Measurements from ENCODE around the gene IMMP1L.

The IMMP1L gene

DNA sequence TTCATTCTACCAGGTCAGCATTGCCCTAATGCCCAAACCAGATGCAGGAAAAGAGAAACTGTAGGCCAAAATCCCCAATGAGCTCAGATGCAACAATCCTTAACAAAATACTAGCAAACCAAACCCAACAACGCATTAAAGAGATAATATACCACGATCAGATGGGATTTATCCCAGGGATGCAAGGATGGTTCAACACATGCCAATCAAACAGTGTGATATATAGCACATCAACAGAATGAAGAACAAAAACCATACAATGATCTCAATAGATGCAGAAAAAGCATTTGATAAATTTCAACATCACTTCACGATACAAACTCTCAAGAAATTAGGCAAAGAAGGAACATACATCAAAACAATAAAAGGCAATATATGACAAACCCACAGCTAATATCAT is 45.0 kb downstream of the IMMP1L start:
- DNase-seq = no peak

- DNase-seq = no peak
These were observed 54.2 kb downstream of the IMMP1L start for GRCh38 chr11:31455177-31455576.

DNA sequence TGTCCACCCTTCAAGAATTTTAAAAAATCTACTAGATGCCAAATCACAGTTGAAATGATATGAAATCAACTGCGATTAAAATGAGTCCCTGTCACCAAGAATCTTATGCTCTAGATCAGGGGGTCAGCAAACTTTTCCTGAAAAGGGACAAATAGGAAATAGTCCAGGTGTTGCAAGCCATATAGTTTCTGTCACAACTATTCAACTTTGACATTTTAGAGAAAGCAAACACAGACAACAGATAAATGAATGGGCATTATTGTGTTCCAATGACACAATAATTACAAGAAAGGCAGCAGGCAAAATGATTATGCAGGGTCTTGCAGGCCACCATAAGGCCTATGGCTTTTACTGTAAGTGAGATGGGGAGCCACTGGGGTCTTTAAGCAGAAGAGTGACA is 58.6 kb downstream of the IMMP1L start:
- no peak for DNase-seq

GRCh38 chr11:31449040-31449439 is 60.4 kb downstream of the IMMP1L start:
- DNase-seq = no peak

DNA sequence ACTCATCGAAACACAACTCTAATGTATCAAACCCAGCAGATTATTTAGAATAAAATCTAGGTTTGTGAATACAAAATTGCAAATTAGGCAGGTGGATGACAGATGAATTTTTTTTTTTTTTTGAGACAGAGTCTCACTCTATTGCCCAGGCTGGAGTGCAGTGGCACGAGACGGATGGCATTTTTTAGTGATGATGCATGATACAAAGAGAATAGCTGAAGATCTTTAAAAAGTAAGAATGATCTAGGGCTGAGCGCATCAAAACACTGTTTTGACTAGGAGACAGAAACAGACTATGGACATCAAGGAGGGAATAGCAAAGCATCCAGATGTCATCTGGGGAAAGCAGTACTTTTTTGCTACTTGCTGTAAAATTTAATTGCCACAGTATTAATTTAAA is 63.8 kb downstream of the IMMP1L start:
- no peak for DNase-seq

DNA sequence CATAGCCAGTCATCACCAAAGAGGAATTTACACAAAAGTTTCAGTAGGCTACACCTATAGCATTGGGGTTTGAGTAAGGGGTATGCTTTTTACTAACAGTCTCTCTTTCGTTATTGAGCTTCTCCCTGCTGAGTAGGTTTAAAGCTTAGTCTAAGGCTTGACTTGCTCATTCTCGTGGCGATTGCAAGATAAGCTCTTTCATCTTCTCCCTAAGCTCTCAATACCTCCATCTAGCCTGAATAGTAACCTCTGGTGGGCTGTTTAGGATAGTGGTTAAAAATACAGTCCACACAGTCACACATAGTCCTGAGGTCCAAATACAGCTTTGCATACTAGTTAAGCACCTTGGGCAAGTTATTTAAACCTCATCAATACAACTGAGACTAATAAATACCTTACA is 65.6 kb downstream of the IMMP1L start:
- no peak for DNase-seq

- DNase-seq = no peak
These were observed 67.3 kb downstream of the IMMP1L start for GRCh38 chr11:31442086-31442485.

DNA sequence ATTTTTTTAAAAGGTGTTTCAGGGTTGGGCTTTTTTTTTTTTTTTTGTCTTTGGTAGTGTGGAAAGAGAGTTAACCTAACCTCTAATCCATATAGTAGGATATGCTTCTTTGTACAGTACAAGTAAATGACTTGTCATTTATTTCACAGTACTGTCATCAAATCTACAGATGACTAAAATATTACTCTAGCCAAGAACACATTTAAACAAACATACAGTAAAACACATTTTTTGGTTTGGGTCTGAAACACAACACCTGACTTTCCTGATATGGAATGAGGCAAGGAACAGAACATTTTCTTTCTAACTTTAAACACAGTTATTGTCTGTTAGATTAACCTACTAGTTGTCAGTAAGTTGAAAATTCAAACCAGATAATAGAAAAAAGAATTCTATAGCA is 68.1 kb downstream of the IMMP1L start:
- no peak for DNase-seq

GRCh38 chr11:31437742-31438435 is 71.5 kb downstream of the IMMP1L start:
- no peak for DNase-seq

DNA sequence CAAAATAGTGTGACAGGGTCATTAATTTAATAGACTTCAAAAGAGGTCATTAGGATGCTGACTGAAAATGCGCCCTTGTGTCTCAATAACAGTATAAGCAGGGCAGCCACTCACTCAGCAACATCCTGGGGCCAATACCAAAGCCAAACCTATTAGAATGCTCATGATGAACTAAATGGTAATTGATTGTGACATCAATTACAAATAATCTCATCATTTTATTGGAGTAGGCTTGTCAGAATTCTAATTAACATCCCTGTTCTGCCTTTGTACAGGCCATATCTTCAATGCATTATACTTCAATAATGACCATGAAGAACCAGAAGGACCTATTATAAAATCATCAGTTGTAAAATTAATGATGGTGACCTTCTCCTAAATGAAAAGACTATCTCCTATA is 75.6 kb downstream of the IMMP1L start:
- no peak for DNase-seq

DNA sequence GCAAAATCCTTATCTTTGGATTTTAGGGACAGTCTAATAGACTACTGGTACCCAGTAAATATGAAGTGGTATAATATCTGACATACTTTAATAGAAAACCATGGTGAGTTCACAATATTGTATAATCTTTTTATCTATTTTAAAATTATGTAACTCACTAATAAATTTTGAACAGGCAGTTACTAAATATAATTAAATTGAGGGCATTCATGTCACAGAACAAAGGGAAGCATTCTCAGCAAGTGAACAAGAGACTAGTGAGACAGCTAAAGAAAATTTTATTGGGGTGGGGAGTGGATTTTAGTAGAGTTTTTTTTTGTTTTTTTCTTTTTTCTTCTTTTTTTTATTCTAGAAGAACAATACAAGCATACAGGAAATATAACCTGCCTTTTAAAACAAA is 84.8 kb downstream of the IMMP1L start:
- DNase-seq = no peak

DNA sequence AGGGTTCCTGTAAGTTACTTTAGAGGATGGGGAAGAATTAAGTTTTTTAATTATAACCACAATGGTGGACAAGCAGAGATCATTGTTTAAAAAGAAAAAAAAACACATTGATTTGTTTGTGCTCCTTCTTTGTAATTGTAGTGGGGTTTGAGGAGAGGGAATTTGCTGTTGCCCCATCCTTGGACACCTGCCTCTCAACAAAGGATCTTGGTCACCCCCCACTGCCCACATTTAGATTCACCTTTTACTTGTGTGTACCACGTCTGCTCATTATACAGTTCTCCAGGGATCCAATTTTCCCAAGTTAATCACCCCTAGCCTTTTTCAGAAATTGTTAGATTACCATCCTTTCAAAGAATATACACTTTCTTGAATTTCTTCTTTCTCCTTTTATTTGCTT is 86.7 kb downstream of the IMMP1L start:
- no peak for DNase-seq

- DNase-seq = no peak
These were observed 87.6 kb downstream of the IMMP1L start for GRCh38 chr11:31421820-31422219.

DNA sequence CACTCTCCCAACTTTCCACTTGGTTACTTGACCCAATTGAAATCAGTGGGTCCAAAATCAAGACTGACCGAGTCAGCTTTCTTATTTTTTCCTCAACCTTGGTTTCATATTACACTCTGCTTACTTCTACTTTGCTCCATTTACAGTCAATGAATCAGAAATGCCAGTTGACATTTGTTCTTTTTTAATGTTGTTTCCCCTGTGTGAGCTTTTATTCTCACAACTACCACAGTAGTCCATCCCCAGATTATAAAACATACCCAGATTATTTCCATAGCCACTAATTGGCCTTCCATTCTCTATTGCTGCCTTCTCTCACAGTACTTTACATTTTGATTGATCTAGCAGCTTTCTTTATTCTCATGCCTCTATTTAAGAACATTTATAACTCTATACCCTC is 89.8 kb downstream of the IMMP1L start:
- no peak for DNase-seq

DNA sequence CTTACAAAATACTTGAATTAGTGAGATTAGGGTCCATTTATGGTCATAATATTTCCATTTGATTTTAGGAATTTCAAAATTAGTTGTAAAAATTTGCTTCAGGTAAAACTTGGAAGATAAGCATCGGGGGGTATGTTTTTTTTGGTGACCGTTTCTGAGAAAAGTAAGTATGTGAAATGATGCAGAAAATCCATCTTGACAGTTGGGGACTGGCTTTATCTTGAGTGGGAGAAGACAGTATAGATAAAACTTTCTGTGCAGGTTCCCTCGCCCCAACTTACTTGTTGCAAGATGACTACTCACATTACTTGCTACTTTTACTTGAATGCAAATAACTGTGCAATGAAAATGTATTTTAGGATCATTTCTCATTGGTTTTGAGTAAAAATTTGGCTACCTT is 90.3 kb downstream of the IMMP1L start:
- DNase-seq = no peak

DNA sequence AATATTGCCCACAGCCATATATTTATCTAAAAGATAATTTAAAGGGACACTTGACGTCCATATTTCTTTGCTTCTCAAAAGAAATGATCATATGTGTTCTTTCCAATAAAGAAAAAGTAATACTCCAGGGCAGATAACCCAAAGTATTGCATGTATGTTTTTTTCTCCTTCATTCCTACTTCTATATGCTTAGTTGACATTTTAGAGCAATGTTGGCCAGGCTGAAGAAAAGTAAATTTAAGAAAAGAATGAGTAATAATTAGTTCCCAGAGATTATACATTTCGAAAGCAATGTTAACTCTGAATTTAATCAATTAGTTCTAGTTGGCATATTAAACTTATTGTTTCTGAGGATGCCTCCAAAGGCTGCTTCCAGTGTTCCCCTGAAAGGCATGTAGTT is 91.6 kb downstream of the IMMP1L start:
- DNase-seq = no peak

- DNase-seq = no peak
These were observed 92.1 kb downstream of the IMMP1L start for GRCh38 chr11:31417357-31417756.

DNA sequence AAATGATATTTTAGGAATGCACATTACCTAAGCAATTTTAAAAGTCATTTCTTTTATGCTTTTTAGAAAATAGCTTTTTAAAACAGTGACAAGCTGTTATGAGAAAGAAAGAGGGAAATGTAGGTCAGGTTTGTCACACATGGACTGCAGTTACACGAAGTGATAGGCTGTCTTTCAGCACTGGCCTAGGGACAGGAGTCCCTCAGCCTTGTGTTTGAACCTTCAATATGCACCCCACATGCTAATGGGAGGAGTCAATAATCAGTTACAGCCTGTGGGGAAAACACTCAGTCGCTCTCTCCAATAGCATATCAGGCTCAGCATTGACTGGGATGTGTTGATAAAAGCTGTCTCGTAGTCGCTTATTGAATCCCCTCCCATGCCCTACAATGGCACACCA is 94.0 kb downstream of the IMMP1L start:
- DNase-seq = no peak

DNA sequence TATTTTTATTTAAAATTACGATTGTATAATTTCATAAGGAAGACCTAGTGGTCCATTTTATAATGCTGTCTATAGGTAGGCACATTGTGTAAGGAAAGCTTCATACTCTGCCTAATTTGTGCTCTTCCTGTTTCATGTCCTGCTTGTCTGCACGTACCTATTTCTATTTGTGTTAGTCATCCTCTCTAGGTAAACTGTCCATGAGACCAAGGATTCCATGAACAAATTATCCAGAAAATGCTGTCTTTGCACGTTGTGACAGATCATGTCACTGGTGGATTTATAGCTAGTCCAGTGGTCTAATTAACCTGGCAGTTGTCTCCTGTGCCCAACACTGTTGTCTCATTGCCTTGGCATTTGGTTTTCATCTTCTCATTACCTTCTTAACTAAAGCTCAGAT is 95.1 kb downstream of the IMMP1L start:
- DNase-seq = no peak

- DNase-seq = no peak
These were observed 96.5 kb downstream of the IMMP1L start for GRCh38 chr11:31412946-31413345.

DNA sequence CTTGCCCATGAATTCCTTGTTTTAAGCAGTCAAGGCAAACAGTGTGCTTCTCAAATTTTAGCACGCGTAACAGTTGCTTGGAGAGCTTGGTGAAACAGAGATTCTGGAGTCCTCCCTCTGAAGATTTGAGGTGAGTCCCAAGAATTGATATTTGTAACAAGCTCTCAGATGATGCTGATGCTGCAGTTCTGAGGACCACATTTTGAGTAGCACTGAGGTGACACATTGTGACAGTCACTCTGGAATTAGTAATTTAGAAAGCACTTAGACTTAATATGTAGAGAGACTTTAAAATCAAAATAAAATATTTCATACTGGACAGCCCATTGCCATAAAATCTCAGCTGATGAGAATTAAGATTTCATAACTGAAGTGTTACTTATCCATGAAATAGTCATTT is 101.2 kb downstream of the IMMP1L start:
- no peak for DNase-seq

- no peak for DNase-seq
These were observed 104.8 kb downstream of the IMMP1L start for GRCh38 chr11:31404614-31405013.

DNA sequence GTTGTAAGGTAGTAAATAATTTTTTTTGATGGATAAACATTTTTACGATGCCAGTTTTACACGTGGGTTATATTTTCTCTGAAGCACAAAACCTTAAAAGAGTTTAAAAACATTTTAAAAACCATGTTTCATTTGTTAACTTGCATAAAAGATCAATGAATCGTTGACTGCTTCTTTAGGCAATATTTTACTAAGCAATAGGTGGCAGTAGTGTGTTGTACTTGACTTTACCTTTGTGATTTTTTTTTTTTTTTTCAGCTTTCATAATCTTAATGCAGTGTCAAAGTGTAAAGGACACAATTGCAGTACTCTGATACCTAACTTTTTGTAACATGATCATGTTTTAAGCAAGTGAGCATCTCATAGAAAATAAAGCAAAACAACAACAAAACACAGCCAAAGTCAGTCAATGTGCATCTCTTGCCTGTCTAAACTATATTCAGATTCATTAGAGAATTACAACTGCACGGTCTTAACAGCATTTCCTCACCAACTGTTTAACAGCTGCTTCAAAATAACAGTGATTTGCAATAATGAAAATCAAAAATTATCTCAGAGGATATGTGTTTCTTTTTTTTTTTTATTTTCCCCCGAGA is 112.1 kb downstream of the IMMP1L start:
- DNase-seq = no peak

DNA sequence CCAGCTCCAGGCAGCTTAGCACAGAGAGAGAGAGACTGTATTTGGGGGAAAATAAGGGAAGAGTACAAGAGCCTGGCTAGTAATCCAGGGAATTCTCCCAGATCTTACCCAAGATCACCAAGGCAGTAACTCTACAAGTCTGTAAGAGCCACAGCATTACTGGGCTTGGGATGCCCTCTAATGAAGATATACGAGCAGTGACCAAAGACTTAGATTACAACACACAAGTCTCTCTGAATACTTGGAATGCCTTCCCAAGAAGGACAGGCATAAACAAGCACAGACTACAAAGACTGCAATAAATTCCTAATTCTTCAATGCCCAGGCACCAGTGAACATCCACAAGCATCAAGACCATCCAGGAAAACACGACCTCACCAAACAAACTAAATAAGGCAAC is 122.0 kb downstream of the IMMP1L start:
- DNase-seq = no peak

DNA sequence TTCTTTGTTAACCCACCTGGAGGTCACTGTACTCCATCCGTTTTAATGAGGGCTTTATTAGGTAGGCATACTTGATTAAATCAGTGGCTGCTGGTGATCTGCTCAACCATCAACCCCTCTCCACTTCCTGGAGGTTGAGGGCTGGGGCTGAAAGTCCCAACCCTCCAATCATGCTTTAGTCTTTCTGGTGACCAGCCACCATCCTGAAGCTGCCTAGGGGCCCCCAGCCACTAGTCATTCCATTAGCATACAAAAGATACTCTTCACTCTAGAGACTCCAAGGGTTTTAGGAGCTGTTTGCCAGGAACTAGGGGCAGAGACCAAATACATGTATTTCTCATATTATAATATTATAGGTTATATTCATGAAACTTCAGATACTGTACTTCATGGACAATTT is 126.3 kb downstream of the IMMP1L start:
- no peak for DNase-seq

All from activated CD8-positive, alpha-beta memory T cell treated with anti-CD3 and anti-CD28 coated beads, Interleukin-2, amount 50 U/mL, for 4 hours (primary cell).